ENCODE results near the gene PTAFR. TPM values are rescaled to one million over a fixed set of nuclear protein-coding genes. Genes with fewer than 3 reads are reported as not detected.

Gene PTAFR
- polyA plus RNA-seq, 12 donors, result 1.1 to 4.1 (median 1.8) TPM; not detected in 2

DNA sequence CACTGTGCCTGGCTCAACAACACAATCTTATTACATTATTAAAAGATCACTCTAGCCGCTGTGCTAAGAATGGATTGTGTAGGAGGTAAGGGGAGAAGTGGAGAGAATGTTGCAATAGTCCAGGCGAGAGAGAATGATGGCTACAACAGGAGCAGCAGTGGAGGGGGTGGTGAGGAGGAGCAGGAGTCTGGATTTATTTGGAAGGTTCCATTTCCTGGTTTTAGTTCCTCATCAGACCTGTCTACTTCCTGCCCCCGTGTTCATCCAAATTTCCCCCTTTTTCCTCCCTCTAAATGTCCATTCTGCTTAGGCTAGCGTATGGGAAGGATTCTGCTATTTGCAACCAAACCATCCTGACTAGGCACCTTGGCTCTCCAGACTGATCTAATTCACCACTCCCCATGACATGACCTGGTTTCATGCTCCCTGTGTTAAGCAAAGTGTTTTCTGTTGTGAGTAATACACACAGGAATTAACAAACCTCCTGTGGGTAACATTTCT is 53.0 kb downstream of the PTAFR start:
- DNase-seq, result no peak

DNA sequence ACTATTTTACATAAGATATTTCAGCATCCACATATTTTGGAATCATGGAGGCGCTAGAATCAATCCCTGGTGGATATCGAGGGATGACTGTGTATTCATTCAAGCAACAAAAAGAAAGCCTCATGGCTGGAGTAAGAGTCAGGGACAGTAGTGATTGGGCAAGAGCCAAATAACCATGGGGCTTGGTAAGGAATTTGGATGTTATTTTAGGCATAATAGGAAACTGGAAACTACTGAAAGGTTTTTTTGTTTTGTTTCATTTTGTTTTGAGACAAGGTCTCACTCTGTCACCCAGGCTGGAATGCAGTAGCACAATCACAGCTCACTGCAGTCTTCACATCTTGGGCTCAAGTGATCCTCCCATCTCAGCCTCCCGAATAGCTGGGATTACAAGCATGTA is 54.3 kb downstream of the PTAFR start:
- DNase-seq, result no peak

DNA sequence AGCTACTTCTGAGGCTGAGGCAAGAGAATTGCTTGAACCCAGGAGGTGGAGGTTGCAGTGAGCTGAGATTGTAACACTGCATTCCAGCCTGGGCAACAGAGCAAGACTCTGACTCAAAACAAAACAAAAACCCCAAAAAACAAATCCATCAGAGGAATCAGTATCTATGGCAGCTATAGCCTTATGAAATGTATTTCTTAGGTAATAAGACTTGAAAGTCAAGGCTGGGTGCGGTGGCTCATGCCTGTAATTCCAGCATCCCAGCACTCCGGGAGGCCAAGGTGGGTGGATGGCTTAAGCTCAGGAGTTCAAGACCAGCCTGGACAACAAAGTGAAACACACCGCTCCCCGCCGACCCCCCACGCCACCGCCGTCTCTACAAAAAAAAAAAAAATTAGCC is 56.9 kb downstream of the PTAFR start:
- no peak for DNase-seq

DNA sequence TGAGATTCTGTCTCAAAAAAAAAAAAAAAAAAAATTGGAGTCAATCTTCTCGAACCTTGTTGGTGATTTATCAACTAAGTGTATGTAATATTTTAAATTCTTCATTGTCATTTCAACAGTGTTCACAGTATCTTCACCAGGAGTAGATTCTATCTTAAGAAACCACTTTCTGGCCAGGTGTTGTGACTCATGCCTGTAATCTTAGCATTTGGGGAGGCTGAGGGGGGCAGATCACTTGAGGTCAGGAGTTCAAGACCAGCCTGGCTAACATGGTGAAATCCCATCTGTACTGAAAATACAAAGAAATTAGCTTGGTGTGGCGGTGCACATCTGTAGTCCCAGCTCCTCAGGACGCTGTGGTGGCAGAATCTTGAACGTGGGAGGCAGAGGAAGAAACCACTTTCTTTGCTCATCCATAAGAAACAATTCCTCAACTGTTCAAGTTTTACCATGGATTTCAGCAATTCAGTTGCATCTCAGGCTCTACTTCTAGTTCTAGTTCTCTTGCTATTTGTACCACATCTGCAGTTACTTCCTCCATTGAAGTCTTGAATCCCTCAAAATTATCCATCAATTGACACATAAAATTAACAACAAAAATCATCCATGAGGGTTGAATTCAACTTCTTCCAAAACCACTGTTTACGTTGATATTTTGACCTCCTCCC is 57.7 kb downstream of the PTAFR start:
- DNase-seq, result no peak

DNA sequence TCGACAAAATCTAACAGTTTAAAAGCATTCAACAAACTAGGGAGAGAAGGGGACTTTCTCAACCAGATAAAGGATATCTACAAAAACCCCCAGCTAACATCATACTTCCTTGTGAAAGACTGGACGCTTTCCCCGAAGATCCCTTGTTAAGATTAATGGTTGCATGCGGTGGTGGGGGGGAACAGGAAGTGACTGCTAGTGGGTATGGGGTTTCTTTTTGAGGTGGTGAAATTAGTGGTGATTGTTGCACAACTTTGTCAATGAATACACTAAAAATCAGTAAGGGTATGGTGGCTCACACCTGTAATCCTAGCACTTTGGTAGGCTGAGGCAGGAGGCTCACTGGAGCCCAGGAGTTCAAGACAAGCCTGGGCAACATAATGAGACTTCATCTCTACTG is 61.2 kb downstream of the PTAFR start:
- no peak for DNase-seq

DNA sequence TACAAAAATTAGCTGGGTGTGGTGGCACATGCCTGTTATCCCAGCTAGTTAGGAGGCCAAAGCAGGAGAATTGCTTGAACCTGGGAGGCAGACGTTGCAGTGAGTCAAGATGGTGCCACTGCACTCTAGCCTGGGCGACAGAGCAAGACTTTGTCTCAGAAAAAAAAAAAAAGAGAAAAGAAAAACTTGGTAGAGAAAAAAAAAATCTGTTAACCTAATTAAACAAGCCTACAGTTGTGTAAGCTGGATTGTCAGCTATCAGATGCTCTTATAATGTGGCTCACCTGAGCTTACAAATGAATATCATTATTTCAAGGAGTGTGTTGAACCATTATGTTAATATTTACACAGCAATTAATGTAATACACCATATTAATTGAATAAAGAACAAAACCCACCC is 61.6 kb downstream of the PTAFR start:
- DNase-seq, result no peak

DNA sequence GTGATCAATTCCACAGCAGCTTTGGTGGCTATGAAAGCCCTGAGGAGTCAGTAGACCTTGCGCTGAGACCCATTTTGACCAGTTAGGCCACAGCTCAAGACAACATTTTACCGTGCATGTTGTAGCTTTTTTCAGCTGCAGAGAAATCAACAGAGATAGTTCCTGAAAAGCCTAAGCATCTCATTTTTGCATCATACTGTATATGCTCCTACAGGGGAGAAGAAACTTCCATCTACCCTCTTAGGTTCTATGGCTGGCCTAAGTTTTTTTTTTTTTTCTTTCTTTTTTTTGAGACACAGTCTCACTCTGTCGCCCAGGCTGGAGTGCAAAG is 63.3 kb downstream of the PTAFR start:
- no peak for DNase-seq

DNA sequence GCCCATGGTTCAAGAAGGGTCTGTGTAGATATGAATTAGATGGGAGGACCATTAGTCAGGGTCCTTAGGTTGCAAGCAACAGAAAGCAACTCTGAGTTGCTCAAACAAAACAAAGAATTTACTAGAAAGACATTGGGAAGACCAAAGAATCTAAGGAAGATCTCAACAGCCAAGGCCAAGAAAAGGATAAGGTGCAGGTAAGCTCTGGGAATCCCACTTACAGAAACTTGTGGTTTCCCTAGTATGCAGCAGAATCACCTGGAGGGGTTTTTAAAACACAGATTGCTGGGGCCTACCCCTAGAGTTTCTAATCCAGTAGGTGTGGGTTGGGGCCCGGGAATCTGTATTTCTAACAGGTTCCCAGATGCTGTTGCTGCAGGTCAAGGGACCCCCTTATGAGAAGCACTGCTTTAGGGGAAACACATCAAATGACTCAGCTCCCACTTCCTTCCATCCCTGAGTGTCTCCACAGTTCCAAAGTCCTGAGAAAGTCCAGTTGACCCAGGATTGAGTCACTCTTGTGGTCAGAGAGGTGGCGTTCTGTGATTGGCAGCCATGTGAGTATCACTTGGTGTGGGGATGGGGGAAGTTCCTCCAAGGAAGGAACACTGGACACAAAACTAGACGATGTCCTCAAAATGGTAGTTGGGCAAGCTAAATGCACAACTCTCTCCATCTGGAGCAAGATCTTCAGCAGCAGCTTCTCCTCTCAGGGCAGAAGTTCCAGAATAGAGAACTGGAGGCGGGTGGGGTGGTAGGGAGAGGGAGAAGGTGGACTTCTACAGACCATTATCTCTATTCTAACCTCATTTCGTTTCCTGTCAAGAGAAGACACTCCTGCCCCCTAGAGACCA is 63.9 kb downstream of the PTAFR start:
- DNase-seq, result no peak

DNA sequence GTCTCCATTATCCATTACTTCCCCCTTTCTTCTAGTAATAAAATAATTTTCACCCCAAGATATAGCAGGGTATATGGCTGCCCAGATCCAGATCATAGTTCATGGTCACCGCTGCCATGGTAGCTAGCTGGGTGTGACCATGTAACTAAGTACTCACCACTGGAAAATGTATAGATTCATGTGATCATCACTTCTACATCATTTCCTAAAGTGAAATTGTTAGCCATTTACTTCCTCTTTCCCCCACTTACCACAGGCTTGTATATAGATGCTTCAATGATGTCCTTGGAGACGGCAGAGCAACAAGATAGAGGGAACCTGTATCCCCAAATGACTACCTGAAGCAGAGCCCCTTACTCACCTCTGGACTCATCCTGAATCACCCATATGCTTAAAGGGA is 65.3 kb downstream of the PTAFR start:
- DNase-seq, result no peak

DNA sequence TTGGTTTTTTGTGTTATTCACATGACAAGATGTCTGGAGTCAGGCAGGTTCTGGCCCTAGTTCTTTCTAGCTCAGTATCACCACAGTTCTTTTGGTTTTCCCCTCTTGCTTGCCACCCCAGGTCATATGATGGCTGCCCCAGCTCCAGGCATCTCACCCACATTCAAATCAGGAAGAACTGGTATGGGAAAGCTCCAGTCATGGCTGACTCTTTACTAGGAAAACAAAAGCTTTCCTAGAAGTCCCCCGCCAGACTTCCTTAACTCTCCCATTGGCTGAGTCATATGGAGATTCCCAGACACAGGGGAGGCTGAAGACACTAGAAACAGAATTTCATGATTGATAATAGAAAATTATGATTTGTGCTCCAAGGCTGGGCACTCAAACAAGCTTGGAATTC is 65.9 kb downstream of the PTAFR start:
- DNase-seq, result no peak

DNA sequence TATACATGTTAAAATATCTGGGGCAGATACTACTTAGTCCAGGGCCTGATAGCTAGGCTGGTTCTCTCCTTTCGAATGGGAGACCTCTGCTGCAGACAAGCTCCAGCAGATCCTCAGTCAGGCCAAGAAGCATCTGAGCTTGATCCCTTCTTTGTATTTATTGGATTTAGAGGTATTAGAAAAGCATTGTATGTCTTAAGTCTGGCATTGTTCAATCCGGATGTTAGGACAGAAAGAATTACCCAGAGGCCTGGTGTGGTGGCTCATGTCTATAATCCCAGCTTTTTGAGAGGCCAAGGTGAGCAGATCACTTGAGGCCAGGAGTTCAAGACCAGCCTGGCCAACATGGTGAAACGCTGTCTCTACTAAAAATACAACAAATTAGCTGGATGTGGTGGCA is 66.9 kb downstream of the PTAFR start:
- DNase-seq, result no peak

DNA sequence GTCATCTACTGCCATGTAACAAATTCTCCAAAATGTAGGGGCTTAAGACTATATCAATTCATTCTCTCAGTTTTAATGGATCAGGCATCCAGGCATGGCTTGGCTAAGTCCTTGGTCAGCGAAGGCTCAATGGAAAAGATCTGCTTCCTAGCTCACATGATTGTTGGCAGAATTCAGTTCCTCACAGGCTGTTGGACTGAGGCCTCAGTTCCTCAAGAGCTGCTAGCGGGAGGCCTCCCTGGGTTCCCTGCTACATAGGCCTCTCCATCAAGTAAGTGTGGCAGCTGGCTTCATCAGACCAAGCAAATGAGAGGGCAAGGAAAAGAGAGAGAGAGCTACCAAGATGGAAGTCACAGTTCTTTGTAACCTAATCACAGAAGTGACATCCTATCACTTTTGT is 68.5 kb downstream of the PTAFR start:
- no peak for DNase-seq

DNA sequence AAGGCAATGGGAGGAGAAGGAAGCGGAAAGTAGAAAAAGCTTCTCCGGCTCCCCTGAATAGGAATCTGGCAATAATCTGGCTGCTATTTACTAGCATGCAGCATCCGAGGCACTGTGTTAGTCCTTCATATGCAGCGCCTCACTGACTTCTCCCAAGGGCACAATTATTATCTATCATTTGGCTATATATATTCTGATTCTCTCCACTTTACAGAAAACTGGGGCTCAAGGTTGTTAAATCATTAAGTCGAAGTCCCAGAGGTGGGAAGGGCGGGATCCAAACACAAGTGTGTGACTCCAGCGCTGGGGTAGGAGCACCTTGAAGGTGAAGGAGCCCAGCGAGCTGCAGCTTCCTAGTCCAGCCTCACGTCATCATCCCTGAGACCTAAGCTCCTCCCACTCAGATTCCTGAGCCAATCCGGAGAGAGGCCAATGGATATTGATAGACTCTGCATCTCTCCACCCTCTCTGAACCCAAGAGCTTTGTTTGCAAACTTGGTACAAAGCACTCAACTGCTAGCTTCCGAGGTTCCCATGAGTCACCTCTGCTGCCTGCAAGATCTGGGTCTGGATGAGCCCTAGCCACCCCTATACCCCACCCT is 71.5 kb downstream of the PTAFR start:
- no peak for DNase-seq

DNA sequence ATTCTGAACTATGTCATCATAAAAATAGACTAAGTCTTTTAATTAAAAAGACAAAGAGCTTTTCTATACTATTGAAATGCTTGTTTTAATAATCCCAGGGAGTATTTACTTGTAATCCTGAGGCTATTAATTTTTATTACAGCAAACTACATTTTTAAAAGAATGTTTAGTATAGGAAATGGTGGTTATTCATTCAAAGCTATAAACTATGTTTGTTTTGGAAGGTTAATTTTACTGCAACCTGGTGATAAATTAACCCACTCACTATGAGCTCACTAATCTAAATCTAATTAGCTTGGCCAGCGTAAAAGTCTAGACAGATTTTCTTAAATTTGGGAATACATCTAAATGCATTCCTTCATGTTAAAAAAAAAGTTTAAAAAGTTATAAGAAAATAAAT is 74.3 kb downstream of the PTAFR start:
- DNase-seq, result no peak

DNA sequence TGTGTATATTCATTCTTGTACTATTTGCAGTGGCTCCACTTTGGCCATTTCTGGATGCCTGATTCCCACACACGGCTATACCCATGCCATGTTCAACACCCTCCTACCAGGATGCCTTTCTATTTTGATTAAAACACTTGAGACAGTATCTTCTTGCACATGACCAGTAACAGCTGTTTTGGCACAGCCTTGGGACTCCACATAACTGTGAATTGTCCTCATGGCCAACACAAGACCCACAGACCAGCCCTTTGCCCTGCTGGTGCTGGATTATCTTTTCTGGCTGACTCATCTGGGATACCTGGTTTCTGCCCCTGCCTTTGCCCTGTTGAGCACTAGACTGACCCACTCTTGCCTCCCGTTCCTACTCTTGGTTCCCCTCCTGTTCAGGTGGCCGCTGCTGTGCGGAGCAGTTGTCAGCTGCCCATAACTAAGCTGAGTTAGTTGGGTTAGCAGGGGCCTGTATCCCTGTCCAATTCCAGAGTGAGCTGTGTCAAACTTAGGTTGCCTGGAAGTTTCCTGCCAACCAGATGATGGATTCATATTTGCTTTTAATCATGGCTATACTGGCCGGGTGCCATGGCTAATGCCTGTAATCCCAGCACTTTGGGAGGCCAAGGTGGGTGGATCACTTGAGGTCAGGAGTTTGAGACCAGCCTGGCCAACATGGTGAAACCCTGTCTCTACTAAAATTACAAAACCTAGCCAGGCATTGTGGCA is 77.3 kb downstream of the PTAFR start:
- no peak for DNase-seq

Other genes starting within 250 kb of the PTAFR start
- 1 to 10 TPM in 1 of 12 donors, under 1 TPM in 7, not detected in 4; 0.09 to 1.5 (median 0.17) TPM for gene SMPDL3B, start 241.7 kb downstream of the PTAFR start, polyA plus RNA-seq (ENCODE audit: insufficient read length in 12 of 12)
- 1 to 10 TPM in 10 of 12 donors, not detected in 2; 6.2 to 8.4 (median 7.0) TPM for gene XKR8, start 216.7 kb downstream of the PTAFR start, polyA plus RNA-seq (ENCODE audit: insufficient read length in 12 of 12)
- 10 to 100 TPM in 11 of 12 donors, not detected in 1; 17.7 to 24.6 (median 20.6) TPM for gene EYA3, start 88.1 kb downstream of the PTAFR start, polyA plus RNA-seq (ENCODE audit: insufficient read length in 12 of 12)
- 100 to 1,000 TPM in 2 of 12 donors, 10 to 100 TPM in 9, not detected in 1; 63.6 to 115 (median 92.1) TPM for gene DNAJC8, start 56.3 kb upstream of the PTAFR start, polyA plus RNA-seq (ENCODE audit: insufficient read length in 12 of 12)
- gene ATP5IF1, start 59.4 kb upstream of the PTAFR start, polyA plus RNA-seq (ENCODE audit: insufficient read length in 12 of 12), result 100 to 1,000 TPM in 2 of 12 donors, 10 to 100 TPM in 9, not detected in 1; 68.9 to 176 (median 80.3) TPM
- gene SESN2, start 82.8 kb upstream of the PTAFR start, polyA plus RNA-seq (ENCODE audit: insufficient read length in 12 of 12), result 1 to 10 TPM in 11 of 12 donors, not detected in 1; 2.3 to 4.7 (median 3.1) TPM
- gene MED18, start 152.3 kb upstream of the PTAFR start, polyA plus RNA-seq (ENCODE audit: insufficient read length in 12 of 12), result 10 to 100 TPM in 10 of 12 donors, 1 to 10 TPM in 1, not detected in 1; 9.2 to 38.2 (median 13.3) TPM
- 100 to 1,000 TPM in 1 of 12 donors, 10 to 100 TPM in 11; 24.5 to 112 (median 31.8) TPM for gene PHACTR4, start 193.1 kb upstream of the PTAFR start, polyA plus RNA-seq (ENCODE audit: insufficient read length in 12 of 12)

Measured in muscle of arm (tissue), 12 donors.